Type B pancreatic cell (in vitro differentiated cells): ENCODE results near the gene NR1H2. TPM values are rescaled to one million over a fixed set of nuclear protein-coding genes. Genes with fewer than 3 reads are reported as not detected.

ENCODE experiments used
- DNase-seq: peaks from one replicate; pipeline ENCODE4 v3.0.0; 2021; ENCODE audit warnings: mixed read lengths; ENCODE audit not compliant: unreplicated experiment; ENCODE audit errors: extremely low spot score
- H3K27ac Mint-ChIP-seq: 2 replicates; pipeline ENCODE4 v1.8.0; 2021; ENCODE audit warnings: mild to moderate bottlenecking, mixed read lengths
- H3K27me3 Mint-ChIP-seq: 2 replicates; pipeline ENCODE4 v1.8.0; 2021; ENCODE audit warnings: mixed read lengths
- H3K36me3 Mint-ChIP-seq: 2 replicates; pipeline ENCODE4 v1.8.0; 2021; ENCODE audit warnings: mixed read lengths
- H3K4me1 Mint-ChIP-seq: one replicate; pipeline ENCODE4 v1.8.0; 2021; ENCODE audit warnings: mixed read lengths; ENCODE audit not compliant: unreplicated experiment
- H3K4me3 Mint-ChIP-seq: 2 replicates; pipeline ENCODE4 v1.8.0; 2021; ENCODE audit warnings: mild to moderate bottlenecking, mixed read lengths
- H3K9me3 Mint-ChIP-seq: 2 replicates; pipeline ENCODE4 v1.8.0; 2021; ENCODE audit warnings: mixed read lengths
- CTCF ChIP-seq: fragments of 200-600 bp; sonication (generic); conservative IDR thresholded peaks from 2 replicates; pipeline ENCODE4 v1.5.0; 2021; ENCODE audit warnings: antibody characterized with exemption, mild to moderate bottlenecking
- total RNA-seq: library from RNA; stranded (reverse); gene quantifications from 2 replicates; pipeline ENCODE4 v1.2.1, GENCODE V29; 2021; ENCODE audit warnings: low replicate concordance

Gene NR1H2
- total RNA-seq, 1 donor from 2014 or later, result 30.3 TPM

- no peak for TF ChIP-seq CTCF
- Mint-ChIP-seq H3K4me3 (peak overlapping the region; percentile 93), H3K9me3 (no peaks in the 10 kb centered on the region), H3K36me3 (no peaks in the 10 kb centered on the region), H3K27me3 (peaks cover 37% of the 10 kb centered on the region), H3K4me1 (peaks cover 24% of the 10 kb centered on the region), H3K27ac (peak overlapping the region; percentile 88)
- DNase-seq, result peak; percentile 95
Measured at GRCh38 chr19:50431343-50432220, 55.3 kb downstream of the NR1H2 start.

- DNase-seq, result no peak
- Mint-ChIP-seq H3K27ac (peak within 1 kb of the TSS; percentile 88), H3K4me3 (peak within 1 kb of the TSS; percentile 93), H3K27me3 (peaks cover 45% of the 10 kb centered on the region), H3K4me1 (peaks cover 24% of the 10 kb centered on the region), H3K36me3 (no peaks in the 10 kb centered on the region), H3K9me3 (no peaks in the 10 kb centered on the region)
- TF ChIP-seq CTCF, result no peak
Measured at GRCh38 chr19:50432221-50433028, 56.2 kb downstream of the NR1H2 start, which contains the start of gene MYBPC2. TSS of gene MYBPC2 (plus strand) at chr19:50432892. CDS start at chr19:50432954, 62 bp downstream.

Other genes with a start within 250 kb of the NR1H2 start
- not detected in 2 replicates for gene IZUMO2, start 213.2 kb upstream of the NR1H2 start, total RNA-seq
- 93.9 and 225 TPM in 2 replicates for gene MYH14, start 172.8 kb upstream of the NR1H2 start, total RNA-seq
- 9.5 and 11.2 TPM in 2 replicates for gene KCNC3, start 47.1 kb upstream of the NR1H2 start, total RNA-seq
- 2.3 and 6.0 TPM in 2 replicates for gene NAPSA, start 10.8 kb upstream of the NR1H2 start, total RNA-seq
- 43.6 and 91.8 TPM in 2 replicates for gene POLD1, start 7.9 kb downstream of the NR1H2 start, total RNA-seq
- 2.6 and 3.0 TPM in 2 replicates for gene SPIB, start 42.5 kb downstream of the NR1H2 start, total RNA-seq
- 0.12 TPM in 1 of 2 replicates, not detected in the other for gene MYBPC2, start 56.4 kb downstream of the NR1H2 start, total RNA-seq
- gene EMC10, start 100.0 kb downstream of the NR1H2 start, total RNA-seq, result 137 and 152 TPM in 2 replicates
- gene GARIN5A, start 100.4 kb downstream of the NR1H2 start, total RNA-seq, result 1.9 and 5.2 TPM in 2 replicates
- 16.2 and 23.2 TPM in 2 replicates for gene JOSD2, start 134.7 kb downstream of the NR1H2 start, total RNA-seq
- not detected in 2 replicates for gene ASPDH, start 137.5 kb downstream of the NR1H2 start, total RNA-seq
- gene LRRC4B, start 192.0 kb downstream of the NR1H2 start, total RNA-seq, result 0.38 and 21.7 TPM in 2 replicates